ENCODE results near the gene FAM131B.

- TF ChIP-seq POLR2A (IDR thresholded peaks at IDR 0.05; ENCODE audit: low read depth, low read length) (no peak), TAF1 (IDR thresholded peaks at IDR 0.05; ENCODE audit: borderline replicate concordance, low read depth, low read length) (no peak), POLR2AphosphoS5 (IDR thresholded peaks at IDR 0.05; ENCODE audit: low read depth, low read length) (no peak)
These were observed 41.3 kb downstream of the FAM131B start for GRCh38 chr7:143321242-143321641.
